NCI-H2196 treated with DMSO at 0.1 percent for 48 hours (cell line): ENCODE results near the gene ANKRD42.
A peak's percentile ranks its signal among the peaks of the same experiment; 100 is the strongest.
"Not testable (repeated sequence)": the region's sequence is repeated elsewhere in the genome, so short reads cannot be mapped to it uniquely, and the experiment has no call there.

Experiments used
- DNase-seq: peaks from one replicate; lab custom pipeline; 2025; ENCODE audit not compliant: unreplicated experiment; lab: John Stamatoyannopoulos, UW

The ANKRD42 gene

GRCh38 chr11:83238111-83238510 is 44.6 kb downstream of the ANKRD42 start:
- no peak for DNase-seq

DNA sequence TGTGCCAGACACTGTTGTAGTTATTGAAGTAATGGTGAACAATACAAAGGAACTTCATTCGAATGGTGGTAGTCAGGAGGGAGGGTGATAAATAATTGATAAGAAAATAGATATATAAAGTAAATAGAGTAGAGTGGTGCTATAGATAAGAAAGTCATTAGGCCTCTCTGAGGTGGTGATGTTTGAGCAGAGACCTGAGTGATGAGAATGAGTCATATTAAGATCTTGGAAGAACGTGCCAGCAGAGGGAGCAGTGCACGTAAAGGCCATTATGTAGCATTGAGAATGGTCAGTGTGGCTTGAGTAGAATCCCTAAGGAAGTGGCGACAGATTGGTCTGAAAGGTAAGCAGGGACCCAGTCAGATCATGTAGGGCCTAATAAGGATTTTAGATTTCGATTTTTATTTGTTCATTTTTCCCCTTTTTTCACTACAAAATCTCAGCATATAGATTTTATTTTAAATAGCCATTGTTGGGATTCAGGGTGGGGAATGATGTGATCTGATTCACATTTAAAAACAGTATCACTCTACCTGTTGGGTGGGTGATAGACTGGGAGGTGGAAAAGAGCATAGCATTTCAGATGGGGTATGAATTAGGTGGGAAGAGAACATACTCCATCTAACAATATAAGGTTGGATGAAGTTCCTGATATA is 47.9 kb downstream of the ANKRD42 start:
- DNase-seq, result no peak

DNA sequence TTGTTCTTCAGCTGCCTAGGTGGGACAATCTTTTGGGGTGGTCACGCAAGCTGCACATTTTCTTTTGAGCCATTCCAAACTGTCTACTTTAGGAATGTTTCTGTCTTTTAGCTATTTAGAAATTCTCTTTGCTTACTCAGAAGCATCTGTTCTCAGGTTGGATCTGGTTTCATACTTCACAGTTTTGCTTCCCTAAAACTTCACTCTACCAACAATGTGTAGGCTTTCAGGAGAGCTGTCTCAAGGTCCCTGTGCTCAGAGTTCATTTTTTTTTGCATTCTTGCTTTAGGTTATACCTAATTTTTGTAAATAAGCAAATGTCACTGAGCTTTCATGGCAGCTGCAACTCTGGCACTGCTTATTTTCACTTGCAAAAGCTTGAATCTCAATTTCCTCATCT is 55.9 kb downstream of the ANKRD42 start:
- DNase-seq, result no peak

DNA sequence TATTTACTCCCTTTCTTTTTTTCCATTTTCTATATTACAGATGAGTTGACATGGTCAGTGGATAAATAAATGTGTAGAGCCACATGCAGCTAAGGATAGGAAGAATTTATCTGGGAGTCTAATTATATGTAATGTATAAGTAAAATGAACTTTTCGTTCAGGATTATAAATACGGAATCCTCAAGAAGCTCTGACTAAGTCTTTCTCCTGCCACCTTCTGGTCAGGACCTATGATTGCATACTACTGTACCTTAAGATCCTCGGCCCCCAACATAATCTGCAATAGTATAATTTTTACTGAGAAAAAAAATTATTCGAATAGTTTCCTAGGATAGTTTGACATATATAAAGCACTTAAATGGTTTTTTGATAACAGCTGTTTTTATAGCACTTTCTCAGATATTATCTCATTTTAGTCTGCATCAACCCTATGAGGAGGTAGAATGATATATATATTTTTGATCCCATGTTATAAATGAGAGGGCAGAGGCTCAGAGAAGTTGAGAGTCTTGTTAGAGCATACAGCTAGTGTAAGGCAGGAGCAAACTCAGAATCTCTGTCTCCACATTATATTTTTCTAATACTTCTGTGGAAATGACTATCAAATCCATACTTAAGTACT is 56.6 kb downstream of the ANKRD42 start:
- peak; percentile 12 for DNase-seq

- no peak for DNase-seq
Observed at GRCh38 chr11:83252266-83252665, 58.8 kb downstream of the ANKRD42 start.

DNA sequence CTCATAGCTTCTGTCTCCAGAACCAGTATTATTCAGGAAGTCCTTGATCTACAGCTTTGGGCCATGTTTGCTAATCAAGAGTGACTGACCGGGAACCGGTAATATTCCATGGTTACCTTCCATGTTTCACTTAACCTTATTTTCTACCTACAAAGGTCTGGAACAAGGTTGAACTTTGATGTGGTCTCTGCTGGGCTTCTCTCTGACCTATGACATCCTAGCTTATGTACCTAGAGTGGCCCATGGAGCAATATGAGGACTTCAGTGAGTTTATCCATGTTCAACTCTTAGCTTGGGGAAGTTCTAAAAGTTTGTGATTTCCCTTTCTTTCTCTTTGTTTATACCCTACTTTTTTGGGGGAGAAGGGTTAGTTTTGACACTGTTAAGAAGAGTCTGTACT is 59.4 kb downstream of the ANKRD42 start:
- no peak for DNase-seq

GRCh38 chr11:83255366-83255765 is 61.9 kb downstream of the ANKRD42 start:
- no peak for DNase-seq

DNA sequence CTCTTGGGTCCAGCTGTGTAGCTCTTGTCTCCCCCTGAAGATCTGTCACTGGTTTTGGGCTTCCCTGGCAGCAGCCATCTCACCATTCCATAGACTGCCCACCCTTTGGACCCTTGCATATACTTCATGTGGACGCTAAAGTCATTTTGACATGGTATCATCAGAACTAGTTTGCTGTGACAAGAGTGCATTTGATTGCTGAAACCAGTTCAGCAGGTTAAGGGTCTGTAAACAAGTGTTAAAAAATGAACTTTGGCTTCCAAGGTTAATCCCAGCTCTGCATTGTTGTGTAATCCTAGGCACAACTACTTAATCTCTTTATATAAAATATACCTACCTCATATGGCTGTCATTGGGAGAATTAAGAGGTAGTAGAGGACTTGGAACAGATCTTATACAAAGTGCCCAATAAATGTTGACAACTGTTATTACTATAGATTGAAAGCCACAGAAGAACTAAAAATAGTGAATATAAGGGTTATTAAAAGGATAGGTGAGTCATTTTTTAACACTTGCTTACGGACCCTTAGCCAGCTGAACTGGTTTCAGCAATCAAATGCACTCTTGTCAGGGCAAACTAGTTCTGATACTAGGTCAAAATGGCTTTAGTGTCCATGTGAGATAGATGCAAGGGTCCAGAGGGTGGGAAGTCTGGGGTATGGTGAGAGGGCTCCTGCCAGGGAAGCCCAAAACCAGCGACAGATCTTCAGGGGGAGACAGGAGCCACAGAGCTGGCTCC is 63.3 kb downstream of the ANKRD42 start:
- no peak for DNase-seq

DNA sequence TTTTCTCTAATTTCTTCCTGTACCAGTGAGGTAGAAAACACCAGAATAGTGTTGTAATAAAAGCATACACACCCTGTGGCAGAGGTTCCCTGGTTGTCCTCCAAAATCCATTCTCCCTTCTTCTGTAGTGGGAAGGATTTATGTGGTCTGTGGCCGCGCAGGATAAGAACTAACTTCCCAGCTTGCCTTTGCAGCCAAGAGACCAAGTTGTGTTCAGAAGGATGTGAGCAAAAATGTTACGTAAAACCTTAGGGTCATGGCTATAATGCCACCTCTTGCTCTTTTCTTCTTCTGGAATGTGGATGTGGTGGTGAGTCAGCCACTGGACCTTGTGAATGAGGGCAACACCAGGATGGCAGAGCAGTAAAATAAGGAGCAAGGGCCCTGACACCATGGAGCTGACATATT is 64.3 kb downstream of the ANKRD42 start:
- DNase-seq, result no peak

- no peak for DNase-seq
Observed at GRCh38 chr11:83259559-83259958, 66.0 kb downstream of the ANKRD42 start.

DNA sequence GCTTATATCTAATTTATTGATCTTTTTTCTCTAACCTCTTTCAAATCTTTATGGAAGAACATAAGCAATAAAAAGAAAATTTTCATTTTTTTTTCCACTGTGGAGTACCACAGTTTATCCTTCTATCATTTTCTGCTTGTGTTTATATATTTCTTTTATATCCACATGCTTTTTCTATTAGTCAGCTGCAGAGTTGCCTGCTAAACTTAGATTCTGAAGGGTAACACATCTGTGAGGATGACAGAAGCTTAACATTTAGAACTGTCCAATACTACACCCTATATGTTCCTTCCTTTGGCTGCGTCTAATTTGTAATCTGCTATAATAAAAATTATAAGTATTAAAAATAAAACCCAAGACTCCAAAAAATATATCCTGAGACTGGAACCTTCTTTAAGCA is 71.8 kb downstream of the ANKRD42 start:
- DNase-seq, result no peak

- not testable (repeated sequence) for DNase-seq
Observed at GRCh38 chr11:83269080-83269479, 75.6 kb downstream of the ANKRD42 start.

GRCh38 chr11:83271734-83272133 is 78.2 kb downstream of the ANKRD42 start:
- not testable (repeated sequence) for DNase-seq

DNA sequence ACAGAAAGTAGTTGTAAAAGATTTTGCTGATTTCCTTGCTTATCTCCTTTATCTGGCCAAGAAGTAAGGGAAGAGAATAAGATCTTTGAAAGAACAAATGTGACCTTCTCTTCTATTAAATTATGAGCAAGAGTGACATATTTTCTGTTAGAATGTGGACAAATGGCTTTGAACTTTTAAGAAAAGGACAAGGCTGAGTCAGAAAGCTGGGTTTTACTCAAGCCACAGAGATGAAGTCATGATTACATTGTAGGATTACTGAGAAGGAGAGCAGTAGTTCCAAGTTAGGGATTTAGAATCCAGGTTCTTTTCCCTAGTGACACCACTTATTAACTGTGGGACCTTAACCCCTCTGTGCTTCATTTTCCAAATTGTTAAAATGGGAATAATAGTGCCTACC is 79.1 kb downstream of the ANKRD42 start:
- DNase-seq, result no peak

GRCh38 chr11:83275888-83276641 is 82.6 kb downstream of the ANKRD42 start:
- DNase-seq, result no peak

GRCh38 chr11:83278351-83278750 is 84.8 kb downstream of the ANKRD42 start:
- no peak for DNase-seq

DNA sequence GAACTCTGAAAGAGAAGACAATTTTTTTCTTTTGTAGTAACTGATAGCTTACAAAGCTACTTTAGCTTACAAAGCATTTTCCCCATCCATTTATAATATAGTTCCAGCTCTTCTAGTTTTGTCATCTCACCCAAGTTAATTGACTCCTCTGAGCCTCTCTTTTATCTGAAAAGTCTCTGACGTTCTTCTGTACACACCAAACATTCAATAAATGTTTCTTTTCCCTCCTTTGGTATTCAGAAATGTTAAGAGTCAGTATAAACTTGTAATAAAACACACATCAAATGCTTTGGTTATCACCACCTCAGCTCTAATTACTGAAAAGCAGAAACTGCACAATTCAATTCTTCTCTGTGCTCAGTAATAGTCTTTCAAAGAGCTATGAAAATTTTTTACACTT is 86.7 kb downstream of the ANKRD42 start:
- DNase-seq, result no peak

DNA sequence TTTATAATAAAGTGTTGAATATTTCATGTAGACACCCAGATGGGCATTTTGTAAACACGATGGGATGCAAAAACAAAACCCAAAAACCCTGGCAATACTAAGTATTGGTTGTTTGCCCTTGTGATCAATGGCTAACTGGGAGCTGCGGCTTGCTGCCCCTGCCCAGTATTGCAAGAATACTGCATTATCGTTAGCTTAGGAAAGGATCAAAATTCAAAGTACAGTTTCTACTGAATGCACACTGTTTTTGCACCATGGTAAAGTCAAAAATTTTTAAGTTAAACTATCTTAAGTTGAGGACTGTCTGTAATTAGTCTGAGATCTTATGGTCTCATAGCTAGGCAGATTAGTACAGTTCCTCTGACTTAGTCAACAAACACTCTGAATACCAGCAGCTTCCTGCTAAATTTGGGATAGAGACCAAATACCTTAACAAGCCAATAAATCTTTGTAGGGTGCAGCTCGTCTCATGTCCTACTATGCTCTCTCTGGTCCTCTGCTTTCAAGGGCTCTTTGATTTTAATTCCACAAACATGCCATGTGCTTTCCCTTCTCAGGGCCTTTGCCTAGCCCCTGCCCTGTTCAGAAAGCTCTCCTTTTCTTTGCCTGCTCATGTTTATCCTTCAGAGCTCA is 88.7 kb downstream of the ANKRD42 start:
- DNase-seq, result no peak

GRCh38 chr11:83284501-83285150 is 91.1 kb downstream of the ANKRD42 start:
- no peak for DNase-seq

GRCh38 chr11:83285151-83285770 is 91.7 kb downstream of the ANKRD42 start:
- DNase-seq, result no peak
